CD4-positive, CD25-positive, alpha-beta regulatory T cell (primary cell): ENCODE measurements around the gene VSIG2. TPM values are rescaled to one million over a fixed set of nuclear protein-coding genes. Genes with fewer than 3 reads are reported as not detected.
A peak's percentile ranks its signal among the peaks of the same experiment; 100 is the strongest.

Source experiments
- ATAC-seq, 2 donors: fragments of 150-1000 bp; cut with Tn5 transposase; one replicate each; pipeline ENCODE4 v1.10.0; 2021; ENCODE audit warnings: low read depth in 2 of 2, moderate number of reproducible peaks in 2 of 2, moderate library complexity in 1 of 2
- DNase-seq, 3 donors: peaks; one replicate each; pipeline versions ENCODE4 v3.0.0 to v3.0.0-alpha.2; 2012 to 2022; ENCODE audit warnings: mixed read lengths in 1 of 3
- H3K27ac ChIP-seq: one replicate; pipeline ENCODE4 v1.7.0; 2013; ENCODE audit warnings: mild to moderate bottlenecking, low read length; ENCODE audit not compliant: insufficient read depth, poor library complexity, severe bottlenecking
- H3K27me3 ChIP-seq: one replicate; pipeline ENCODE4 v1.7.0; 2013; ENCODE audit warnings: low read length; ENCODE audit not compliant: control insufficient read depth, insufficient read depth
- H3K36me3 ChIP-seq: one replicate; pipeline ENCODE4 v1.7.0; 2013; ENCODE audit warnings: mild to moderate bottlenecking, low read length, moderate library complexity; ENCODE audit not compliant: control insufficient read depth, insufficient read depth
- H3K4me1 ChIP-seq: 2 replicates; pipeline ENCODE4 v1.7.0; 2013; ENCODE audit warnings: mild to moderate bottlenecking, low read length; ENCODE audit not compliant: insufficient read depth, control insufficient read depth, poor library complexity, severe bottlenecking
- H3K4me3 ChIP-seq: one replicate; pipeline ENCODE4 v1.7.0; 2013; ENCODE audit warnings: low read depth, mild to moderate bottlenecking, low read length, moderate library complexity
- H3K9me3 ChIP-seq, 2 experiments: 1 replicate in 1 of 2; 2 replicates in 1 of 2; pipeline ENCODE4 v1.7.0; 2013; ENCODE audit warnings: low read length in 2 of 2, mild to moderate bottlenecking in 1 of 2, moderate library complexity in 1 of 2; ENCODE audit not compliant: control insufficient read depth in 2 of 2
- H3K27ac Mint-ChIP-seq, 3 donors: one replicate each; pipeline ENCODE4 v1.8.0; 2020 to 2022; ENCODE audit warnings: mild to moderate bottlenecking in 3 of 3, mixed read lengths in 3 of 3, moderate library complexity in 2 of 3
- H3K27me3 Mint-ChIP-seq: one replicate; pipeline ENCODE4 v1.8.0; 2022; ENCODE audit warnings: mild to moderate bottlenecking, mixed read lengths
- H3K36me3 Mint-ChIP-seq: one replicate; pipeline ENCODE4 v1.8.0; 2020; ENCODE audit warnings: mixed read lengths
- H3K4me1 Mint-ChIP-seq, 4 donors: one replicate each; pipeline ENCODE4 v1.8.0; 2020 to 2022; ENCODE audit warnings: mixed read lengths in 4 of 4, mild to moderate bottlenecking in 1 of 4
- H3K4me3 Mint-ChIP-seq, 4 donors: one replicate each; pipeline ENCODE4 v1.8.0; 2020 to 2022; ENCODE audit warnings: mild to moderate bottlenecking in 4 of 4, mixed read lengths in 4 of 4, moderate library complexity in 3 of 4
- H3K9me3 Mint-ChIP-seq, 7 donors: one replicate each; pipeline ENCODE4 v1.8.0; 2020 to 2022; ENCODE audit warnings: mixed read lengths in 7 of 7, mild to moderate bottlenecking in 3 of 7, moderate library complexity in 2 of 7
- polyA plus RNA-seq, 4 donors: library from polyadenylated mRNA; unstranded; fragments of 300-500 nt; fragmentation: Illumina TruSeq; gene quantifications; one replicate each; pipeline ENCODE4 v1.2.3, GENCODE V29; 2021
- total RNA-seq: library from RNA; stranded (reverse); gene quantifications from one replicate; pipeline ENCODE4 v1.2.3, GENCODE V29; 2022

VSIG2 gene
- total and polyA plus RNA-seq, 5 donors from 2014 or later = 0.44 to 3.9 (median 0.75) TPM

- peaks cover 9% of the 10 kb centered on the region for H3K4me1 ChIP-seq
- ATAC-seq (no peak), DNase-seq (no peak)
- Mint-ChIP-seq H3K9me3 (peaks cover 0 to 2% (median 0%) of the 10 kb centered on the region in 7 donors), H3K4me1 (peaks cover 5 to 11% (median 7%) of the 10 kb centered on the region in 4 donors), H3K27ac (no peak overlapping the region), H3K27me3 (peaks cover 52% of the 10 kb centered on the region), H3K36me3 (peaks cover 7% of the 10 kb centered on the region), H3K4me3 (no peak overlapping the region)
- no peak overlapping the region for H3K4me3 ChIP-seq
- no peaks in the 10 kb centered on the region for H3K36me3 ChIP-seq
- no peak overlapping the region for H3K27ac ChIP-seq
- peaks cover 30% of the 10 kb centered on the region for H3K27me3 ChIP-seq
- H3K9me3 ChIP-seq = no peaks in the 10 kb centered on the region
Measured at GRCh38 chr11:124716591-124716990, 35.5 kb downstream of the VSIG2 start.

GRCh38 chr11:124712392-124712791, 39.7 kb downstream of the VSIG2 start:
- Histone ChIP-seq H3K9me3 (peaks cover 0 to 7% of the 10 kb centered on the region in 2 experiments), H3K27me3 (peaks cover 9% of the 10 kb centered on the region), H3K4me1 (no peaks in the 10 kb centered on the region), H3K27ac (no peak overlapping the region), H3K36me3 (no peaks in the 10 kb centered on the region), H3K4me3 (no peak overlapping the region)
- H3K9me3 Mint-ChIP-seq = peaks cover 0 to 8% (median 2%) of the 10 kb centered on the region in 7 donors
- H3K36me3 Mint-ChIP-seq = peaks cover 13% of the 10 kb centered on the region
- H3K27me3 Mint-ChIP-seq = peaks cover 25% of the 10 kb centered on the region
- H3K27ac Mint-ChIP-seq = no peak overlapping the region
- H3K4me3 Mint-ChIP-seq = no peak overlapping the region
- no peak for DNase-seq
- ATAC-seq = no peak
- H3K4me1 Mint-ChIP-seq = peaks cover 0 to under 1% (median under 1%) of the 10 kb centered on the region in 4 donors

GRCh38 chr11:124707829-124708228, 44.2 kb downstream of the VSIG2 start:
- Mint-ChIP-seq H3K27me3 (peaks cover 10% of the 10 kb centered on the region), H3K4me1 (no peaks in the 10 kb centered on the region), H3K4me3 (no peak overlapping the region), H3K9me3 (peaks cover 0 to 12% (median 5%) of the 10 kb centered on the region in 7 donors), H3K27ac (peak overlapping the region in 1 of 3 donors; percentile 23), H3K36me3 (peaks cover 11% of the 10 kb centered on the region)
- Histone ChIP-seq H3K36me3 (no peaks in the 10 kb centered on the region), H3K4me1 (no peaks in the 10 kb centered on the region), H3K4me3 (no peak overlapping the region), H3K9me3 (peaks cover 1 to 7% of the 10 kb centered on the region in 2 experiments), H3K27me3 (no peaks in the 10 kb centered on the region), H3K27ac (no peak overlapping the region)
- DNase-seq = no peak
- ATAC-seq = no peak

GRCh38 chr11:124700028-124700427, 52.0 kb downstream of the VSIG2 start:
- peaks cover 0 to 7% (median 2%) of the 10 kb centered on the region in 7 donors for H3K9me3 Mint-ChIP-seq
- ATAC-seq = no peak
- no peaks in the 10 kb centered on the region for H3K27me3 ChIP-seq

GRCh38 chr11:124699547-124699946, 52.5 kb downstream of the VSIG2 start:
- Mint-ChIP-seq H3K4me1 (no peaks in the 10 kb centered on the region), H3K27ac (no peak overlapping the region), H3K9me3 (peaks cover 0 to 7% (median 2%) of the 10 kb centered on the region in 7 donors), H3K27me3 (peaks cover 18% of the 10 kb centered on the region), H3K36me3 (peaks cover 8% of the 10 kb centered on the region), H3K4me3 (no peak overlapping the region)
- Histone ChIP-seq H3K9me3 (peaks cover 1 to 4% of the 10 kb centered on the region in 2 experiments), H3K4me3 (no peak overlapping the region), H3K36me3 (no peaks in the 10 kb centered on the region), H3K27ac (no peak overlapping the region), H3K4me1 (no peaks in the 10 kb centered on the region), H3K27me3 (no peaks in the 10 kb centered on the region)
- DNase-seq (no peak), ATAC-seq (no peak)

More at GRCh38 chr11:124700028-124700427, 52.0 kb downstream of the VSIG2 start:
- H3K4me3 Mint-ChIP-seq = no peak overlapping the region
- H3K27me3 Mint-ChIP-seq = peaks cover 18% of the 10 kb centered on the region
- Histone ChIP-seq H3K4me1 (no peaks in the 10 kb centered on the region), H3K4me3 (no peak overlapping the region), H3K27ac (no peak overlapping the region), H3K9me3 (peaks cover 1 to 4% of the 10 kb centered on the region in 2 experiments), H3K36me3 (no peaks in the 10 kb centered on the region)
- DNase-seq = no peak
- H3K4me1 Mint-ChIP-seq = no peaks in the 10 kb centered on the region
- H3K36me3 Mint-ChIP-seq = peaks cover 8% of the 10 kb centered on the region
- H3K27ac Mint-ChIP-seq = no peak overlapping the region

Other genes with a start within 250 kb of the VSIG2 start
- gene OR8B12, start 208.6 kb downstream of the VSIG2 start, total RNA-seq = not detected
- not detected for gene OR8B12, start 208.6 kb downstream of the VSIG2 start, polyA plus RNA-seq
- not detected for gene OR8A1, start 182.3 kb downstream of the VSIG2 start, total RNA-seq
- gene OR8A1, start 182.3 kb downstream of the VSIG2 start, polyA plus RNA-seq = not detected
- not detected for gene PANX3, start 140.8 kb downstream of the VSIG2 start, total RNA-seq
- gene PANX3, start 140.8 kb downstream of the VSIG2 start, polyA plus RNA-seq = not detected
- gene TBRG1, start 129.4 kb downstream of the VSIG2 start, total RNA-seq = 60.7 TPM
- 10 to 100 TPM; 30.3 to 42.3 (median 38.0) TPM for gene TBRG1, start 129.4 kb downstream of the VSIG2 start, polyA plus RNA-seq
- gene SIAE, start 78.5 kb downstream of the VSIG2 start, total RNA-seq = 5.0 TPM
- 1 to 10 TPM; 1.4 to 3.0 (median 2.3) TPM for gene SIAE, start 78.5 kb downstream of the VSIG2 start, polyA plus RNA-seq
- 0.22 TPM for gene SPA17, start 78.4 kb downstream of the VSIG2 start, total RNA-seq
- gene SPA17, start 78.4 kb downstream of the VSIG2 start, polyA plus RNA-seq = 1 to 10 TPM; 1.0 to 2.5 (median 1.3) TPM
- gene NRGN, start 12.3 kb downstream of the VSIG2 start, total RNA-seq = 58.8 TPM
- under 1 TPM; 0.16 to 0.23 (median 0.22) TPM for gene NRGN, start 12.3 kb downstream of the VSIG2 start, polyA plus RNA-seq
- gene ESAM, start 10.0 kb upstream of the VSIG2 start, total RNA-seq = 3.0 TPM
- gene ESAM, start 10.0 kb upstream of the VSIG2 start, polyA plus RNA-seq = 1 to 10 TPM in 2 of 4 donors, under 1 TPM in 1, not detected in 1; 0.55 to 3.1 (median 2.3) TPM
- 10.0 TPM for gene MSANTD2, start 48.2 kb upstream of the VSIG2 start, total RNA-seq
- 1 to 10 TPM; 1.9 to 5.4 (median 4.2) TPM for gene MSANTD2, start 48.2 kb upstream of the VSIG2 start, polyA plus RNA-seq
- 4.4 TPM for gene ROBO3, start 113.2 kb upstream of the VSIG2 start, total RNA-seq
- 1 to 10 TPM in 2 of 4 donors, under 1 TPM in 2; 0.34 to 4.6 (median 1.3) TPM for gene ROBO3, start 113.2 kb upstream of the VSIG2 start, polyA plus RNA-seq
- gene ROBO4, start 145.6 kb upstream of the VSIG2 start, total RNA-seq = 1.0 TPM
- under 1 TPM in 1 of 4 donors, not detected in 3; 0.05 TPM for gene ROBO4, start 145.6 kb upstream of the VSIG2 start, polyA plus RNA-seq
- gene HEPN1, start 167.0 kb upstream of the VSIG2 start, total RNA-seq = not detected
- not detected for gene HEPN1, start 167.0 kb upstream of the VSIG2 start, polyA plus RNA-seq
- not detected for gene HEPACAM, start 183.8 kb upstream of the VSIG2 start, total RNA-seq
- gene HEPACAM, start 183.8 kb upstream of the VSIG2 start, polyA plus RNA-seq = not detected
- 0.64 TPM for gene CCDC15, start 201.9 kb upstream of the VSIG2 start, total RNA-seq
- gene CCDC15, start 201.9 kb upstream of the VSIG2 start, polyA plus RNA-seq = 1 to 10 TPM in 3 of 4 donors, under 1 TPM in 1; 0.81 to 1.8 (median 1.5) TPM